PFSK-1 (cell line): ENCODE measurements around the gene CCDC80.

Experiments
- POLR2AphosphoS5 ChIP-seq: IDR thresholded peaks from 2 replicates; pipeline ENCODE4 v1.6.1; 2012; ENCODE audit warnings: low read depth, mild to moderate bottlenecking, control low read depth, low read length, moderate library complexity
- SIN3A ChIP-seq: IDR thresholded peaks from 2 replicates; pipeline ENCODE4 v1.6.1; 2012; ENCODE audit warnings: mild to moderate bottlenecking, low read length, moderate library complexity, borderline replicate concordance; ENCODE audit not compliant: insufficient read depth
- TF ChIP-seq, protein P1 (sequence below), 2 experiments: IDR thresholded peaks; 2 replicates each; pipeline versions ENCODE4 v1.6.1 to v1.8.0; 2011 to 2012; ENCODE audit warnings: low read depth in 2 of 2, low read length in 2 of 2, control low read depth in 1 of 2, inconsistent platforms in 1 of 2, mild to moderate bottlenecking in 1 of 2, moderate library complexity in 1 of 2; ENCODE audit not compliant: insufficient read depth in 1 of 2

DNA sequence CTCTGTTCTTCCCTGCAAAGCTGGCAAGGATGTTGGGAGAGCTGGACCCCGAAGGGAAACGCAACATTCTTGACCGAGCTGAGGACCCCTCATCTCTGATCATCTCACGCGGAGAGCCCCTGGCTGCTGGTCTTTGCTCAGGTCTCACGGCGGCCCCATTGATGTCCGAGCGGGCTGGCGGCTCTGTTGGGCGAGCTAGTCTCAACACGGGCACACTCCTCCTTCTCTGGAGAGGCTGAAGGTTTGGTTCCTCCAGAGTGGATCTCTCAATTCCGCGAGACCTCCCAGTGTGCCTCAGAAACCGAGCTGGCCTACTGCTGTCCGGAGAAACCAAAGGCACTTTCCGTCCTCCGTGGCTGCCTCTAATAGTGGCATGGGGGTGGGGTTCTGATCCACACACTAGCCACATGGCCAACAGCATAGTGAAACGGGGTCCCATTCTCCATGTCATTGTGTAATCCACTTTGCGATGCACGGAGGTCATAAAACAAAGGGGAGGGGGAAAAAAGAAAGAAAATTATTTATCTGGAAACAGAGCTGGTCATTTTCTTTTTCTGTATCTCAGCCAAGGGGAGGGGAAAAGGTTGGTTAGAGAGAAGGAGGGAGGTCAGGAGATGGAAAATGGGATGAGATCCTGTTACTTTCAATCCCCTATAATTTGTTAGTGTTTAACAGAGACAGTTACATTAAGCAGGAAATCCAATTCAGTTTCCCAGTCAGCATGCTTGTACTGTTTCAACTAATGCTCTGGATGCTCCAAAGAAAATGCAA, 1.3 kb downstream of the CCDC80 start:
- TF ChIP-seq POLR2AphosphoS5 (no peak), SIN3A (no peak)
- TF ChIP-seq, protein P1, sequence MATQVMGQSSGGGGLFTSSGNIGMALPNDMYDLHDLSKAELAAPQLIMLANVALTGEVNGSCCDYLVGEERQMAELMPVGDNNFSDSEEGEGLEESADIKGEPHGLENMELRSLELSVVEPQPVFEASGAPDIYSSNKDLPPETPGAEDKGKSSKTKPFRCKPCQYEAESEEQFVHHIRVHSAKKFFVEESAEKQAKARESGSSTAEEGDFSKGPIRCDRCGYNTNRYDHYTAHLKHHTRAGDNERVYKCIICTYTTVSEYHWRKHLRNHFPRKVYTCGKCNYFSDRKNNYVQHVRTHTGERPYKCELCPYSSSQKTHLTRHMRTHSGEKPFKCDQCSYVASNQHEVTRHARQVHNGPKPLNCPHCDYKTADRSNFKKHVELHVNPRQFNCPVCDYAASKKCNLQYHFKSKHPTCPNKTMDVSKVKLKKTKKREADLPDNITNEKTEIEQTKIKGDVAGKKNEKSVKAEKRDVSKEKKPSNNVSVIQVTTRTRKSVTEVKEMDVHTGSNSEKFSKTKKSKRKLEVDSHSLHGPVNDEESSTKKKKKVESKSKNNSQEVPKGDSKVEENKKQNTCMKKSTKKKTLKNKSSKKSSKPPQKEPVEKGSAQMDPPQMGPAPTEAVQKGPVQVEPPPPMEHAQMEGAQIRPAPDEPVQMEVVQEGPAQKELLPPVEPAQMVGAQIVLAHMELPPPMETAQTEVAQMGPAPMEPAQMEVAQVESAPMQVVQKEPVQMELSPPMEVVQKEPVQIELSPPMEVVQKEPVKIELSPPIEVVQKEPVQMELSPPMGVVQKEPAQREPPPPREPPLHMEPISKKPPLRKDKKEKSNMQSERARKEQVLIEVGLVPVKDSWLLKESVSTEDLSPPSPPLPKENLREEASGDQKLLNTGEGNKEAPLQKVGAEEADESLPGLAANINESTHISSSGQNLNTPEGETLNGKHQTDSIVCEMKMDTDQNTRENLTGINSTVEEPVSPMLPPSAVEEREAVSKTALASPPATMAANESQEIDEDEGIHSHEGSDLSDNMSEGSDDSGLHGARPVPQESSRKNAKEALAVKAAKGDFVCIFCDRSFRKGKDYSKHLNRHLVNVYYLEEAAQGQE (IDR thresholded peaks at IDR 0.05; ENCODE audit: insufficient read depth in 1 of 2, low read depth in 2 of 2, low read length in 2 of 2): no peak
